Choroid plexus epithelial cell (primary cell): ENCODE data around the gene SYNJ1.
"Not testable (repeated sequence)": the region's sequence is repeated elsewhere in the genome, so short reads cannot be mapped to it uniquely, and the experiment has no call there.

Source experiments
- DNase-seq: peaks from one replicate; pipeline ENCODE4 v3.0.0-alpha.2; 2010; ENCODE audit warnings: low read depth
- H3K4me3 ChIP-seq: 2 replicates; pipeline ENCODE4 v1.5.1; 2011; ENCODE audit warnings: low read depth, mild to moderate bottlenecking, control low read depth, low read length, moderate library complexity
- TF ChIP-seq, protein P1 (sequence below): conservative IDR thresholded peaks from 2 replicates; pipeline ENCODE4 v1.5.1; 2011; ENCODE audit warnings: low read depth, mild to moderate bottlenecking, control low read depth, inconsistent platforms, low read length, moderate library complexity

The SYNJ1 gene

DNA sequence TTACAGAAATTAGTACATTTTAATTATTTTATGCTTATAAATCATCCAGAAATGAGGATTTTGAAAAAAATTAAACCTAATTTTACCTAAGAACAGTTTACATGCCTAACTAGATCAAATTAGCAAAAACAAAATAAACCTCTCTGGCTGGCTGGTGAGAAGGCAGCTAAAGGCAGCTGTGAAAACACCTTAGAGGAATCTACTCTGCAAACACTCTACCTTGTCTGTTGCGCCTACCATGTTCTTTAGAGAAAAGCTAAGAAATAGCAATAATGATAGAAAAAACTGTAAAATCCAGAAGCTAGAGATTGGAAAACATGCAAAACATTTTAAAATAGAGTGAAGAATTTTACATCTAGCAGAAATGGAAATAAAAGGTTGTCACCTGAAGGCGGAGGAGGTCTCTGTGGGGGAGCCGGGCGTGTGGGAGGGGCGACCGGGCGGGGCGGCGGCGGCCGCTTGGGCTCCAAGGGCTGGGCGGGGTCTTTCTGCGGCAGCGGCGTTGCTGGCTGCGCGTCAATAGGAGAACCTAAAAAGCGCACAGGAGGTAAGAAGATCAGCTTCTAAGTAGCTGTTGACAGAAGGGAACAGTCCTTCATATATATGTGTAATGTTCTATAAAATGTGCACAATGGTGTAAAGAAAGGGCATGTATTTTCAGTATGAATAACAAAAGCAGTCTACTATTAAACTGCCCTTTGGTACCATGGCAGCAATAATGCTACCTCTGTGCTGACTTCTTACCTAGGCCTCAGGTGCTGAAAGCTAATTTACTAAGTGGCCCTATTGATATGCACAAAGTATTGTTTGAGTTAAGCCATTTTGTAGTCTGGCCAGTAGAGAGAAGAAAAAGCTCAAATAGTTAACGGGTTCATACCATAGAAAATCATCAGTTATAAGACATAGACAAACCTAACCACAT, 82.3 kb downstream of the SYNJ1 start:
- TF ChIP-seq, protein P1, sequence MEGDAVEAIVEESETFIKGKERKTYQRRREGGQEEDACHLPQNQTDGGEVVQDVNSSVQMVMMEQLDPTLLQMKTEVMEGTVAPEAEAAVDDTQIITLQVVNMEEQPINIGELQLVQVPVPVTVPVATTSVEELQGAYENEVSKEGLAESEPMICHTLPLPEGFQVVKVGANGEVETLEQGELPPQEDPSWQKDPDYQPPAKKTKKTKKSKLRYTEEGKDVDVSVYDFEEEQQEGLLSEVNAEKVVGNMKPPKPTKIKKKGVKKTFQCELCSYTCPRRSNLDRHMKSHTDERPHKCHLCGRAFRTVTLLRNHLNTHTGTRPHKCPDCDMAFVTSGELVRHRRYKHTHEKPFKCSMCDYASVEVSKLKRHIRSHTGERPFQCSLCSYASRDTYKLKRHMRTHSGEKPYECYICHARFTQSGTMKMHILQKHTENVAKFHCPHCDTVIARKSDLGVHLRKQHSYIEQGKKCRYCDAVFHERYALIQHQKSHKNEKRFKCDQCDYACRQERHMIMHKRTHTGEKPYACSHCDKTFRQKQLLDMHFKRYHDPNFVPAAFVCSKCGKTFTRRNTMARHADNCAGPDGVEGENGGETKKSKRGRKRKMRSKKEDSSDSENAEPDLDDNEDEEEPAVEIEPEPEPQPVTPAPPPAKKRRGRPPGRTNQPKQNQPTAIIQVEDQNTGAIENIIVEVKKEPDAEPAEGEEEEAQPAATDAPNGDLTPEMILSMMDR, result no peak
- DNase-seq, result no peak
- H3K4me3 ChIP-seq, result no peak overlapping the region

DNA sequence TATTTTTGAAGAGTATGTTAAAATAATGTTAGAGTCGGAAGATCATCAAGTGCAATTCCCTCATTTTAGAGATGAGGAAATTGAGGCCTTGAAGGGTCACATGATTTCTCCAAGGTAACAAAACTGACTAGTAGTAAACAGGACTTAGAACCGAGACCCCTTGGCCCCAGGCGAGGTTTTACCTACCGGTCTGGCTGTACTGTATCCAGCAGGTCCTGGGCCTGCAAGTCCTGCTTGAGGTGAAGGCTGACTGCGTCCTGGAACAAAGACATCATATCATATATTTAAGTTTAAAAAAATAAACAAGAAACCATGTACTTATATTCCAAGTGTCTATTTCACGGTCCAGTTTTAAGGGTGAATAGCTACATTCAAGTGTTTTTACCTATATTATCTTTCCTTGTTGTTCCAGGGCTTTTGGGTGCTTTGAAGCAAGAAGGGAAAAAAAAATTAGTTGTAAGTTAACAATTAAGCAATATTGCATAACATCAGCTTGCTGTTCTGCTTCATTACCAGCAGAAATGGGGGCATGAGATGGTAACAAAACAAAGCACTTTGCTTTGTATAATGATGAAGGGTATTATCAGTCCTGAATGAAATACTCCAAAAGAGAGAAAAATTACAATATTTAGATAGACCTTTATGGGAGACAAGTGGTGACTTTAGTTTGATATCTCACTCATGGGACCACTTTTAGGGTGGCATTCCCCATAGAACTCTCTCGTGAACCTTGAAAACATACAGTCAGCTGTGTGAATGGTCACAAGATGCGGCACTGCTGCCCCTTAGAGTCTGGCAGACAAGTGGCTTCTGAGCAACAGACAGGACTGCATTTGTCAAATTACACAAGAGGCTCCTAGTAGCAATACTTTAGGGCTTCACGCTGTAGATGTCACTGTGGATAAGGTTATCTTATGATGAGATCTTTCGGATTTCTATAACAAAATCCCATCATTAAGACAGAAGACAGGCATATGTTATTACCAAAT, 85.8 kb downstream of the SYNJ1 start:
- no peak overlapping the region for H3K4me3 ChIP-seq
- DNase-seq, result no peak
- TF ChIP-seq, protein P1, result no peak

DNA sequence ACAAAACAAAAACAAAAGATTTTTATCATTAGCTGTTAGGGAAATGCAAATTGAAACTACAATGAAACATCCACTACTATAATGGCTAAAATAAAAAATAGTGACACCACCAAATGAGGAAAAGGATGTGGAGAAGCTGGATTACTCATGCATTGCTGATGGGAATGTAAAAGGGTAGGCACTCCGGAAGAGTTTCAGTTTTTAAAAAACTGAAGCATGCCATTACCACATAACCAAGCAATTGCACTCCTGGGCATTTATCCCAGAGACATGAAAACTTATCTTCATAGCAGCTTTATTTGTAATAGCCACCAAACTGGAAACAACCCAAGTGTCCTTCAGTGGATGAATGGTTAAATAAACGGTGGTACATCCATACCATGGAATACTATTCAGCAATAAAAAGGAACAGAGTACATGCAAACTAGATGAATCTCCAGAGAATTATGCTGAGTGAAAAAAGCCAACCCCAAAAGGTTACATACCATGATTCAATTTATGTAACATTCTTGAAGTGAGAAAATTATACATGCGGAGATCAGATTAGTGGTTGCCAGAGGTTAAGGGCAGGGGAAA, 101.1 kb downstream of the SYNJ1 start:
- peak; percentile 15 for DNase-seq

DNA sequence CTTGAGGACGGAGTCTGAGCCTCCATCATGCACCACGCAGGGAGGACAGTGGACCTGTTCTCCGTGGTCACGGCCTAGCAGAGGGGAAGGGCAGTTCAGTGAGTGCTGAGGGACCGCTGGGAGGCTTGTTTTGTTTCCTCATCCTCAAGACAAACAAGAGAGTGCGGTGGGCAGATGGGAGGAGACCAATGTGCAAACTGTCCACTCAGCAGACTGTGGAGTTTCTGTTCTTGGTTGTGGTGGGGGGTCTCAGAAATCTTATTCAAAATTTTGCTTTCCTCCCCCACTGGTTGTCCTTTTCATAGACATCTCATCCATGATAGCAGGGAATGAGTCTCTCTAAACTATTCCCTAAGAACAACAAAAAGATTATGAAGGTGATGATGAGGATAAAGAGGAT, 109.6 kb downstream of the SYNJ1 start:
- H3K4me3 ChIP-seq, DNase-seq: not testable (repeated sequence)

More for the DNA sequence above, 101.1 kb downstream of the SYNJ1 start:
- no peak overlapping the region for H3K4me3 ChIP-seq
- TF ChIP-seq, protein P1, result no peak

DNA sequence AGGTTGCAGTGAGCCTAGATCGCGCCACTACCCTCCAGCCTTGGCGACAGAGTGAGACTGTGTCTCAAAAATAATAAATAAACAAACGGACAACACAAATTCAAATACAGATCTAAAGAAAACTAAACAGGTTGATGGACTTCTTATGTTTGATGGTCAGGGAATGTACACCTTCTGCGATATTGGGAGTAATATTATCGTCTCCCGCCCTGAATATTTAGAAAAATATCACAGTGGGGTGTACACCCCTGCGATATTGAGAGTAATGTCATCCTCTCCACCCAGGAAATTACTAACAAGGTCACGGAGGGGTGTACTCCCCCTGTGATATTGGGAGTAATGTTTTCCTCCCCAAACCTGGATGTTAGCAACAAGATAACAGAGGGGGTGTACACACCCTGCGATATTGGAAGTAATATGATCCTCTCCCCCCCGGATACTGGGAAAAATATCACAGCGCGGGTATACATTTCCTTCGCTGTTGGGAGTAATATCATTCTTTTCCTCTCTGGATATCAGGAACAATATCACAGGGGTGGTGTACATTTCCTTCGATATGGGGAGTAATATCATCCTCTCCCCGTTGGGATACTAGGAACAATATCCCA, 114.3 kb downstream of the SYNJ1 start:
- TF ChIP-seq, protein P1, result no peak
- no peak for DNase-seq
- peak overlapping the region; percentile 95 for H3K4me3 ChIP-seq

DNA sequence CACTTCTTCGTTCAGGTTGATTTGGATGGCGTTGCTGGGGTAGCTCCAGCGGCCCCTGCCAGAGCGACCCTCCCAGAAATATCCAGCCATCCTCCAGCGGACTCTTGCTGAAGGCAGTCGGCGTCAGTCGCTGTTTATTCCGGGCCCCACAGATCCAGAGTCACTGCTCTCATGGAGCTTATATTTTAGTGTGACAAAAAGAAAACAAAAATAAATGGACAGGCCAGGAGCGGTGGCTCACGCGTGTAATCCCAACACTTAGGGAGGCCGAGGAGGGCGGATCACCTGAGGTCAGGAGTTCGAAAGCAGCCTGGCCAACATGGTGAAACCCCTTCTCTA, 114.8 kb downstream of the SYNJ1 start:
- peak overlapping the region; percentile 95 for H3K4me3 ChIP-seq
- TF ChIP-seq, protein P1, result no peak
- DNase-seq, result no peak
